GM12878 (cell line): Measurements from ENCODE around the gene PEF1. TPM values are rescaled to one million over a fixed set of nuclear protein-coding genes. Genes with fewer than 3 reads are reported as not detected.

Source experiments
- ATAC-seq: fragments of 200-7000 bp; cut with Tn5 transposase; 3 replicates; pipeline ENCODE4 v1.9.1; 2020; ENCODE audit warnings: mild to moderate bottlenecking, moderate library complexity
- BruUV-seq: library from RNA; stranded (reverse); fragments of 400-500 nt; replicated peaks from 2 replicates; lab custom pipeline; 2021; lab: Mats Ljungman, UMichigan
- CTCF ChIA-PET: fragments of 300-600 bp; sonication (Branson Sonifier 250); formaldehyde crosslinking; extraction: SDS; loops from one replicate; lab custom pipeline; 2021; ENCODE audit warnings: inconsistent platforms; lab: Yijun Ruan, JAX
- POLR2A ChIA-PET: fragments of 350-600 bp; formaldehyde crosslinking; extraction: SDS; loops from one replicate; lab custom pipeline; 2021; ENCODE audit warnings: inconsistent platforms; lab: Charles Lee
- RAD21 ChIA-PET: fragments of 300-600 bp; sonication (Branson Sonifier 250); formaldehyde crosslinking; loops from one replicate; lab custom pipeline; 2023; ENCODE audit warnings: antibody characterized with exemption; ENCODE audit not compliant: unreplicated experiment; lab: Charles Lee
- SMC1A ChIA-PET: fragments of 300-600 bp; sonication (Branson Sonifier 250); formaldehyde crosslinking; loops from one replicate; lab custom pipeline; 2023; ENCODE audit not compliant: unreplicated experiment, uncharacterized antibody; lab: Charles Lee
- DNase-seq: peaks from one replicate; pipeline ENCODE4 v3.0.0-alpha.2; 2011; ENCODE audit warnings: low read depth, low spot score
- FAIRE-seq: peaks from 3 replicates; lab custom pipeline; 2011; peaks lifted over from hg19 to GRCh38; lab: Jason Lieb, UNC
- H2AFZ ChIP-seq: 2 replicates; pipeline ENCODE4 v1.6.0; 2011; ENCODE audit warnings: low read depth, low read length, control low read depth; ENCODE audit not compliant: control insufficient read depth
- H3K27ac ChIP-seq: 2 replicates; pipeline ENCODE4 v1.5.1; 2011; ENCODE audit warnings: control low read depth; ENCODE audit not compliant: control insufficient read depth, insufficient read depth
- H3K27me3 ChIP-seq, 2 experiments: replicated peaks in 1 of 2; 2 replicates each; pipeline versions ENCODE4 v1.6.0 to v1.6.1; 2011; ENCODE audit warnings: low read length in 1 of 2; ENCODE audit not compliant: control insufficient read depth in 2 of 2, insufficient read depth in 2 of 2
- H3K36me3 ChIP-seq, 2 experiments: 2 replicates each; pipeline ENCODE4 v1.5.1; 2011; ENCODE audit warnings: low read length in 1 of 2; ENCODE audit not compliant: control insufficient read depth in 2 of 2, insufficient read depth in 2 of 2
- H3K4me1 ChIP-seq: 2 replicates; pipeline ENCODE4 v1.6.1; 2011; ENCODE audit warnings: mild to moderate bottlenecking, low read length, moderate library complexity, mixed read lengths; ENCODE audit not compliant: control insufficient read depth, insufficient read depth
- H3K4me2 ChIP-seq: 2 replicates; pipeline ENCODE4 v1.6.0; 2011; ENCODE audit warnings: control low read depth; ENCODE audit not compliant: control insufficient read depth, insufficient read depth
- H3K4me3 ChIP-seq: fragments of 200-600 bp; sonication (generic); 2 replicates; pipeline ENCODE4 v1.5.1; 2016
- H3K79me2 ChIP-seq: 2 replicates; pipeline ENCODE4 v1.6.0; 2011; ENCODE audit warnings: low read length; ENCODE audit not compliant: control insufficient read depth, insufficient read depth
- H3K9ac ChIP-seq: 2 replicates; pipeline ENCODE4 v1.8.0; 2011; ENCODE audit warnings: low read length, control low read depth, mixed read lengths; ENCODE audit not compliant: control insufficient read depth, insufficient read depth
- H3K9me3 ChIP-seq: replicated peaks from 3 replicates; pipeline ENCODE4 v1.5.1; 2011; ENCODE audit warnings: mild to moderate bottlenecking, low read length; ENCODE audit not compliant: control insufficient read depth, insufficient read depth
- H4K20me1 ChIP-seq: 2 replicates; pipeline ENCODE4 v1.6.0; 2011; ENCODE audit not compliant: control insufficient read depth, insufficient read depth
- BRCA1 ChIP-seq: IDR thresholded peaks from 2 replicates; pipeline ENCODE4 v1.6.1; 2011; ENCODE audit warnings: low read depth, low read length, improper control_type of control experiment
- CBX5 ChIP-seq: sonication (generic); IDR thresholded peaks from 2 replicates; pipeline ENCODE4 v1.6.1; 2016; ENCODE audit warnings: low read depth, moderate library complexity, mild to moderate bottlenecking, inconsistent platforms
- CEBPB ChIP-seq, 2 experiments: fragments of 150-350 bp in 1 of 2; IDR thresholded peaks; 2 replicates each; pipeline ENCODE4 v1.6.1; 2012 to 2014; ENCODE audit warnings: low read depth in 2 of 2, low read length in 2 of 2, borderline replicate concordance in 1 of 2, inconsistent platforms in 1 of 2
- CHD2 ChIP-seq: IDR thresholded peaks from 2 replicates; pipeline ENCODE4 v1.6.1; 2011; ENCODE audit warnings: low read depth, low read length, improper control_type of control experiment, borderline replicate concordance
- CREM ChIP-seq: IDR thresholded peaks from 2 replicates; pipeline ENCODE4 v1.6.1; 2014; ENCODE audit warnings: antibody characterized with exemption, low read depth
- DPF2 ChIP-seq: fragments of 450-650 bp; IDR thresholded peaks from 2 replicates; pipeline ENCODE4 v1.6.1; 2017; ENCODE audit warnings: mild to moderate bottlenecking
- GABPA ChIP-seq: IDR thresholded peaks from 2 replicates; pipeline ENCODE4 v1.6.1; 2014; ENCODE audit warnings: antibody characterized with exemption, low read depth, mild to moderate bottlenecking, inconsistent platforms
- HCFC1 ChIP-seq: fragments of 150-350 bp; IDR thresholded peaks from 2 replicates; pipeline ENCODE4 v1.6.1; 2014; ENCODE audit warnings: low read length
- HDGF ChIP-seq: fragments of 450-650 bp; IDR thresholded peaks from 2 replicates; pipeline ENCODE4 v1.6.1; 2016; ENCODE audit warnings: antibody characterized with exemption
- JUNB ChIP-seq: IDR thresholded peaks from 2 replicates; pipeline ENCODE4 v1.6.1; 2016; ENCODE audit warnings: antibody characterized with exemption, mild to moderate bottlenecking
- MEF2B ChIP-seq: fragments of 450-650 bp; IDR thresholded peaks from 2 replicates; pipeline ENCODE4 v1.6.1; 2018; ENCODE audit warnings: mild to moderate bottlenecking, moderate library complexity; ENCODE audit not compliant: partially characterized antibody, poor library complexity, severe bottlenecking
- NRF1 ChIP-seq: conservative IDR thresholded peaks from 2 replicates; pipeline ENCODE4 v1.6.1; 2011; ENCODE audit warnings: mild to moderate bottlenecking, low read depth, low read length, improper control_type of control experiment
- RCOR1 ChIP-seq: conservative IDR thresholded peaks from 2 replicates; pipeline ENCODE4 v1.6.1; 2012; ENCODE audit warnings: low read depth, low read length, improper control_type of control experiment
- SIX5 ChIP-seq: IDR thresholded peaks from 2 replicates; pipeline ENCODE4 v1.6.1; 2011; ENCODE audit warnings: mild to moderate bottlenecking, low read depth, low read length, moderate library complexity; ENCODE audit not compliant: severe bottlenecking
- TAF1 ChIP-seq: IDR thresholded peaks from 2 replicates; pipeline ENCODE4 v1.6.1; 2011; ENCODE audit warnings: mild to moderate bottlenecking, low read depth, low read length, borderline replicate concordance
- ZBTB33 ChIP-seq: fragments of 450-650 bp; IDR thresholded peaks from 2 replicates; pipeline ENCODE4 v1.6.1; 2017; ENCODE audit warnings: mild to moderate bottlenecking
- WGBS: methylation state at CpG from one replicate; pipeline ENCODE4 v1.1.6; 2016; ENCODE audit warnings: low lambda C conversion rate; ENCODE audit not compliant: insufficient replicate concordance, insufficient coverage; ENCODE audit errors: missing lambda C conversion rate; 5-methylcytosine and 5-hydroxymethylcytosine counted together
- in situ Hi-C: fragments of 300-500 bp; cut with MboI; formaldehyde crosslinking; loops from 9 replicates; pipeline ENCODE4 v1.14.3; 2018; ENCODE audit warnings: mixed read lengths
- intact Hi-C: fragments of 100-400 bp; cut with micrococcal nuclease; formaldehyde crosslinking; loops from one replicate; pipeline ENCODE4 v1.14.2; 2022; ENCODE audit not compliant: unreplicated experiment
- polyA plus RNA-seq, 11 experiments: library from polyadenylated mRNA; depleted of rRNA in 4 of 11; unstranded in 6 of 11; stranded (reverse) in 5 of 11; fragments of >200 nt; fragmentation: Nextera tagmentation in 4 of 11; fragmentation: Illumina TruSeq in 1 of 11; extraction: Ambion mirVana in 4 of 11; extraction: Trizol in 1 of 11; gene quantifications; 1 replicate in 1 of 11; 2 replicates in 10 of 11; pipeline versions ENCODE4 v1.2.1 to v1.2.3, GENCODE V29; 2011 to 2016; ENCODE audit warnings: inconsistent platforms in 2 of 11, missing spikeins in 2 of 11, low read depth in 1 of 11
- total RNA-seq, 4 experiments: library from RNA; depleted of rRNA in 3 of 4; stranded (reverse); fragments of >200 nt in 3 of 4; fragmentation: Illumina TruSeq in 1 of 4; extraction: Trizol in 1 of 4; gene quantifications; 2 replicates each; pipeline versions ENCODE4 v1.2.1 to v1.2.3, GENCODE V29; 2013 to 2021

The PEF1 gene
- total and polyA plus RNA-seq, 10 of the 15 experiments (the other 5 are each of a cell fraction or from before 2014, with no cell fraction given): 27.1 to 107 (median 79.0) TPM

- no TSS peak for BruUV-seq
- Histone ChIP-seq H3K27me3 (no peaks in the 10 kb centered on the region; a peak in 2 of 4 replicates), H3K4me1 (no peaks in the 10 kb centered on the region), H4K20me1 (no peaks in the 10 kb centered on the region), H3K9me3 (no peaks in the 10 kb centered on the region), H2AFZ (no peak overlapping the region), H3K79me2 (no peaks in the 10 kb centered on the region), H3K4me3 (no peak overlapping the region), H3K36me3 (no peaks in the 10 kb centered on the region), H3K27ac (no peak overlapping the region)
- in situ Hi-C loops: no loop called here
- ChIA-PET RAD21 (interaction anchor here (1.2 kb wide), 1 partner anchor 66 kb away, joined by 3 read pairs; no protein-coding TSS in a partner anchor), POLR2A (interaction anchor here (0.6 kb wide), 1 partner anchor 8 kb away, joined by 4 read pairs; no protein-coding TSS in a partner anchor), SMC1A (no interaction called here)
- ATAC-seq (no peak), DNase-seq (no peak), FAIRE-seq (no peak)
- 43% methylated on average over 6 of the region's 6 CpGs for WGBS
- TF ChIP-seq JUNB (no peak), NRF1 (no peak), ZBTB33 (no peak)
- TF ChIP-seq, all 136 proteins: peak for 0
- Histone ChIP-seq H3K4me2 (no peak overlapping the region), H3K9ac (no peak overlapping the region)
- intact Hi-C loops: no loop called here
- CTCF ChIA-PET: interaction anchor here (0.6 to 1.3 kb wide), 2 partner anchors 52 to 790 kb away, joined by 3 read pairs; no protein-coding TSS in a partner anchor
Observed at GRCh38 chr1:31615414-31615813, 29.3 kb downstream of the PEF1 start.

- Histone ChIP-seq H3K4me3 (no peak overlapping the region), H4K20me1 (no peaks in the 10 kb centered on the region), H3K4me2 (no peak overlapping the region), H3K36me3 (no peaks in the 10 kb centered on the region), H3K9ac (no peak overlapping the region), H3K9me3 (no peaks in the 10 kb centered on the region), H3K27me3 (no peaks in the 10 kb centered on the region; a peak in 2 of 4 replicates), H2AFZ (no peak overlapping the region), H3K4me1 (no peaks in the 10 kb centered on the region), H3K27ac (no peak overlapping the region), H3K79me2 (no peaks in the 10 kb centered on the region)
- 61% methylated on average over 8 of the region's 8 CpGs for WGBS
- ChIA-PET POLR2A (no interaction called here), SMC1A (no interaction called here), RAD21 (no interaction called here), CTCF (interaction anchor here (1.2 kb wide), 1 partner anchor 30 kb away, joined by 3 read pairs; the partner anchor contains the start of gene PEF1)
- FAIRE-seq (no peak), ATAC-seq (no peak), DNase-seq (no peak)
- in situ Hi-C loops (no loop called here), intact Hi-C loops (no loop called here)
- BruUV-seq: no TSS peak
- TF ChIP-seq BRCA1 (no peak), NRF1 (no peak), SIX5 (no peak), CHD2 (no peak), GABPA (no peak), MEF2B (no peak), CEBPB (IDR thresholded peaks at IDR 0.05; ENCODE audit: borderline replicate concordance in 1 of 2, low read depth in 2 of 2, low read length in 2 of 2) (no peak), CBX5 (no peak), CREM (no peak), HCFC1 (no peak), DPF2 (no peak), RCOR1 (no peak), HDGF (no peak), TAF1 (no peak)
Observed at GRCh38 chr1:31614414-31615005, 30.2 kb downstream of the PEF1 start.
